HG02678 (cell line): ENCODE measurements around the gene FJX1.
A peak's percentile ranks its signal among the peaks of the same experiment; 100 is the strongest.

Experiments used
- ATAC-seq: cut with Tn5 transposase; IDR thresholded peaks from one replicate; pipeline ENCODE4 v1.9.1; 2021; ENCODE audit warnings: mild to moderate bottlenecking, moderate library complexity; ENCODE audit not compliant: unreplicated experiment

FJX1 gene

GRCh38 chr11:35617687-35618496, at the start of gene FJX1:
FJX1 (plus strand) TSS chr11:35618460; CDS start chr11:35618637, 177 bp downstream.
- ATAC-seq: peak; percentile 38

GRCh38 chr11:35571696-35572095, 46.6 kb upstream of the FJX1 start:
- no peak for ATAC-seq

GRCh38 chr11:35579557-35580396, 38.5 kb upstream of the FJX1 start:
- no peak for ATAC-seq

- no peak for ATAC-seq
Observed at GRCh38 chr11:35580397-35580781, 37.9 kb upstream of the FJX1 start.

GRCh38 chr11:35582033-35582432, 36.2 kb upstream of the FJX1 start:
- ATAC-seq: no peak

- no peak for ATAC-seq
Observed at GRCh38 chr11:35583126-35583525, 35.1 kb upstream of the FJX1 start.

GRCh38 chr11:35583843-35584242, 34.4 kb upstream of the FJX1 start:
- ATAC-seq: no peak

- no peak for ATAC-seq
Observed at GRCh38 chr11:35584321-35584720, 33.9 kb upstream of the FJX1 start.

GRCh38 chr11:35585416-35585815, 32.8 kb upstream of the FJX1 start:
- no peak for ATAC-seq

- ATAC-seq: no peak
Observed at GRCh38 chr11:35586222-35586621, 32.0 kb upstream of the FJX1 start.

- no peak for ATAC-seq
Observed at GRCh38 chr11:35587972-35588371, 30.3 kb upstream of the FJX1 start.

GRCh38 chr11:35588627-35589026, 29.6 kb upstream of the FJX1 start:
- no peak for ATAC-seq

GRCh38 chr11:35589281-35589680, 29.0 kb upstream of the FJX1 start:
- ATAC-seq: no peak

GRCh38 chr11:35590412-35590811, 27.8 kb upstream of the FJX1 start:
- no peak for ATAC-seq

- ATAC-seq: no peak
Observed at GRCh38 chr11:35593143-35593542, 25.1 kb upstream of the FJX1 start.

- ATAC-seq: no peak
Observed at GRCh38 chr11:35594680-35595079, 23.6 kb upstream of the FJX1 start.

- ATAC-seq: peak; percentile 86
Observed at GRCh38 chr11:35598254-35599125, 19.8 kb upstream of the FJX1 start.

- ATAC-seq: no peak
Observed at GRCh38 chr11:35600331-35600838, 17.9 kb upstream of the FJX1 start.

GRCh38 chr11:35602160-35602793, 16.0 kb upstream of the FJX1 start:
- no peak for ATAC-seq

- ATAC-seq: no peak
Observed at GRCh38 chr11:35602979-35603378, 15.3 kb upstream of the FJX1 start.
